Progenitor cell of endocrine pancreas (in vitro differentiated cells): Measurements from ENCODE around the gene TXNDC2. TPM values are rescaled to one million over a fixed set of nuclear protein-coding genes. Genes with fewer than 3 reads are reported as not detected.

Experiments used
- DNase-seq: peaks from one replicate; pipeline ENCODE4 v3.0.0; 2021; ENCODE audit warnings: low spot score; ENCODE audit not compliant: unreplicated experiment
- H3K27ac Mint-ChIP-seq: 2 replicates; pipeline ENCODE4 v1.8.0; 2021; ENCODE audit warnings: mild to moderate bottlenecking, moderate library complexity, mixed read lengths
- H3K27me3 Mint-ChIP-seq: 2 replicates; pipeline ENCODE4 v1.8.0; 2021; ENCODE audit warnings: mixed read lengths
- H3K36me3 Mint-ChIP-seq: 2 replicates; pipeline ENCODE4 v1.8.0; 2022; ENCODE audit warnings: mixed read lengths; ENCODE audit not compliant: insufficient read depth
- H3K4me1 Mint-ChIP-seq: 2 replicates; pipeline ENCODE4 v1.8.0; 2021; ENCODE audit warnings: low read depth, mixed read lengths
- H3K4me3 Mint-ChIP-seq: 2 replicates; pipeline ENCODE4 v1.8.0; 2021; ENCODE audit warnings: low read depth, mild to moderate bottlenecking, moderate library complexity, mixed read lengths
- H3K9me3 Mint-ChIP-seq: 2 replicates; pipeline ENCODE4 v1.8.0; 2021; ENCODE audit warnings: low read depth, mixed read lengths
- CTCF ChIP-seq: fragments of 200-600 bp; sonication (generic); IDR thresholded peaks from one replicate; pipeline ENCODE4 v1.5.0; 2021; ENCODE audit warnings: antibody characterized with exemption, mild to moderate bottlenecking; ENCODE audit not compliant: unreplicated experiment
- total RNA-seq: library from RNA; stranded (reverse); gene quantifications from 2 replicates; pipeline ENCODE4 v1.2.1, GENCODE V29; 2021

Gene TXNDC2
- total RNA-seq, 1 donor from 2014 or later: not detected

- Mint-ChIP-seq H3K9me3 (no peaks in the 10 kb centered on the region), H3K27ac (peak overlapping the region; percentile 91), H3K4me3 (peak overlapping the region; percentile 86), H3K27me3 (no peaks in the 10 kb centered on the region), H3K36me3 (no peaks in the 10 kb centered on the region), H3K4me1 (peaks cover 16% of the 10 kb centered on the region)
- TF ChIP-seq CTCF: no peak
- peak; percentile 27 for DNase-seq
These were observed 29.0 kb downstream of the TXNDC2 start for GRCh38 chr18:9914584-9915290.

GRCh38 chr18:9915291-9916076 lies 29.7 kb downstream of the TXNDC2 start:
- peaks cover 16% of the 10 kb centered on the region for H3K4me1 Mint-ChIP-seq
- H3K27me3 Mint-ChIP-seq: no peaks in the 10 kb centered on the region
- H3K36me3 Mint-ChIP-seq: no peaks in the 10 kb centered on the region
- H3K27ac Mint-ChIP-seq: peak overlapping the region; percentile 91
- H3K4me3 Mint-ChIP-seq: peak overlapping the region; percentile 86
- H3K9me3 Mint-ChIP-seq: no peaks in the 10 kb centered on the region
- TF ChIP-seq CTCF: no peak
- no peak for DNase-seq

GRCh38 chr18:9916077-9916639 lies 30.4 kb downstream of the TXNDC2 start:
- H3K9me3 Mint-ChIP-seq: no peaks in the 10 kb centered on the region
- no peaks in the 10 kb centered on the region for H3K27me3 Mint-ChIP-seq
- H3K27ac Mint-ChIP-seq: peak overlapping the region; percentile 66
- H3K36me3 Mint-ChIP-seq: no peaks in the 10 kb centered on the region
- H3K4me1 Mint-ChIP-seq: peaks cover 16% of the 10 kb centered on the region
- H3K4me3 Mint-ChIP-seq: peak overlapping the region; percentile 86
- TF ChIP-seq CTCF: no peak
- DNase-seq: no peak

- no peak for DNase-seq
- H3K27ac Mint-ChIP-seq: no peak overlapping the region
- no peak for TF ChIP-seq CTCF
- H3K9me3 Mint-ChIP-seq: no peaks in the 10 kb centered on the region
- H3K36me3 Mint-ChIP-seq: no peaks in the 10 kb centered on the region
- H3K27me3 Mint-ChIP-seq: no peaks in the 10 kb centered on the region
- peaks cover 16% of the 10 kb centered on the region for H3K4me1 Mint-ChIP-seq
- H3K4me3 Mint-ChIP-seq: no peak overlapping the region
These were observed 31.0 kb downstream of the TXNDC2 start for GRCh38 chr18:9916808-9917207.

GRCh38 chr18:9918016-9918680 lies 32.4 kb downstream of the TXNDC2 start:
- TF ChIP-seq CTCF: no peak
- DNase-seq: no peak
- H3K4me1 Mint-ChIP-seq: peaks cover 16% of the 10 kb centered on the region
- no peak overlapping the region for H3K4me3 Mint-ChIP-seq
- no peaks in the 10 kb centered on the region for H3K9me3 Mint-ChIP-seq
- H3K27me3 Mint-ChIP-seq: no peaks in the 10 kb centered on the region
- no peaks in the 10 kb centered on the region for H3K36me3 Mint-ChIP-seq
- no peak overlapping the region for H3K27ac Mint-ChIP-seq
